ENCODE results near the gene HEXD.

Gene HEXD

DNA sequence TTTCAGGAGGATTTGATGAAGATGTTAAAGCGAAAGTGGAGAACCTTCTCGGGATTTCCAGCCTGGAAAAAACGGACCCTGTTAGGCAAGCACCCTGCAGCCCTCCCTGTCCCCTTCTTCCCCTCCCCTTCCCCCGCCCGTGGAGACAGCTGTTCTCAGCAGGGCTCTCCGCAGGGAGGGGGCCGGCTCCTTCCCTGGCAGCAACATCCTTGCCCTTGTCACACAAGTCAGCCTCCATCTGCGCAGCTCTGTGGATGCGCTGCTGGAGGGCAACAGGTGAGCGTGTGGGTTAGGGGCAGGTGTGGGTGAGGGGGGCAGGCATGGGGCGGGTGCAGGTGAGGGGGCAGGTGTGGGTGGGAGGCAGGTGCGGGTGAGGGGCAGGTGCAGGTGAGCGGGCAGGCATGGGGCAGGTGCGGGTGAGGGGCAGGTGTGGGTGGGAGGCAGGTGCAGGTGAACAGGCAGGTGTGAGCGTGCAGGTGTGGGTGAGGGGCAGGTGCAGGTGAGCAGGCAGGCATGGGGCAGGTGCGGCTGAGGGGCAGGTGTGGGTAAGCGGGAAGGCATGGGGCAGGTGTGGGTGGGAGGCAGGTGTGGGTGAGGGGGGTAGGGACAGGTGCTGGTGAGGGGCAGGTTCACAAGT lies 23.0 kb downstream of the HEXD start:
- no peaks in the 10 kb centered on the region for H3K9me3 ChIP-seq
- no peaks in the 10 kb centered on the region for H3K27me3 ChIP-seq
- H3K4me3 ChIP-seq: no peak overlapping the region
- no peak for DNase-seq
- H3K4me1 ChIP-seq: peaks cover 0 to 21% (median 9%) of the 10 kb centered on the region in 4 donors
- intact Hi-C loops (cut with DNase I; ENCODE audit: low total_unique reads): no loop called here
- no peak for TF ChIP-seq CTCF (IDR thresholded peaks at IDR 0.05)
- no peak overlapping the region for H3K27ac ChIP-seq
- peaks cover 0 to 83% (median 36%) of the 10 kb centered on the region in 3 donors for H3K36me3 ChIP-seq

DNA sequence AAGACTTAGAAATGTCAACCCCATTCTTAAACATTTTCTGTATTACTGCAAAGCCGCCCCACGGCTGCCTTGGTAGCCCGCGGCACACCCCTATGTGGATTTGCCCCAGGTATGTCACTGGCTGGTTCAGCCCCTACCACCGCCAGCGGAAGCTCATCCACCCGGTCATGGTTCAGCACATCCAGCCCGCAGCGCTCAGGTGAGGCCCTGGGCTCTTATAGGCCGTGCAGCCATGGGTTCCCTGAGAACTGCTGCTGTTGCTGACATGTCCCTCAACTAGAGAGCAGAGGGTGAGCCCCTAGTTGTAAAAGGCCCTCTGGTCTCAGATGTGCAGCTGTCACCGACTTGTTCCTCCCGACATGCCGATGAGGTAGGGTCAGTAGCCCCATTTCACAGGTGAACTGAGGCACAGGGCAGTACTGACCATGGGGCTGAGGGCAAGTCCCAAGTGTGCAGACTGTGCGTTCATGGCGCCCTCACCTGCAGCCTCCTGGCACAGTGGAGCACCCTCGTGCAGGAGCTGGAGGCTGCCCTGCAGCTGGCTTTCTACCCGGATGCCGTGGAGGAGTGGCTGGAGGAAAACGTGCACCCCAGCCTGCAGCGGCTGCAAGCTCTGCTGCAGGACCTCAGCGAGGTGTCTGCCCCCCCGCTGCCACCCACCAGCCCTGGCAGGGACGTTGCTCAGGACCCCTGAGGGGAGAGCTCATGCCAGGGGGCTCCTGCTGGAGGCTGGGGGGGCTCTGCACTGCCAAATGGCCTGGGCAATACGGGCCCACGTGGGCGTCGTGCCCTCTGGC lies 23.7 kb downstream of the HEXD start:
- no peak overlapping the region for H3K4me3 ChIP-seq
- no peaks in the 10 kb centered on the region for H3K9me3 ChIP-seq
- no peak for TF ChIP-seq CTCF (IDR thresholded peaks at IDR 0.05)
- H3K36me3 ChIP-seq: peaks cover 0 to 75% (median 31%) of the 10 kb centered on the region in 3 donors
- intact Hi-C loops (cut with DNase I; ENCODE audit: low total_unique reads): no loop called here
- DNase-seq: no peak
- H3K4me1 ChIP-seq: peaks cover 0 to 26% (median 9%) of the 10 kb centered on the region in 4 donors
- no peak overlapping the region for H3K27ac ChIP-seq
- no peaks in the 10 kb centered on the region for H3K27me3 ChIP-seq

DNA sequence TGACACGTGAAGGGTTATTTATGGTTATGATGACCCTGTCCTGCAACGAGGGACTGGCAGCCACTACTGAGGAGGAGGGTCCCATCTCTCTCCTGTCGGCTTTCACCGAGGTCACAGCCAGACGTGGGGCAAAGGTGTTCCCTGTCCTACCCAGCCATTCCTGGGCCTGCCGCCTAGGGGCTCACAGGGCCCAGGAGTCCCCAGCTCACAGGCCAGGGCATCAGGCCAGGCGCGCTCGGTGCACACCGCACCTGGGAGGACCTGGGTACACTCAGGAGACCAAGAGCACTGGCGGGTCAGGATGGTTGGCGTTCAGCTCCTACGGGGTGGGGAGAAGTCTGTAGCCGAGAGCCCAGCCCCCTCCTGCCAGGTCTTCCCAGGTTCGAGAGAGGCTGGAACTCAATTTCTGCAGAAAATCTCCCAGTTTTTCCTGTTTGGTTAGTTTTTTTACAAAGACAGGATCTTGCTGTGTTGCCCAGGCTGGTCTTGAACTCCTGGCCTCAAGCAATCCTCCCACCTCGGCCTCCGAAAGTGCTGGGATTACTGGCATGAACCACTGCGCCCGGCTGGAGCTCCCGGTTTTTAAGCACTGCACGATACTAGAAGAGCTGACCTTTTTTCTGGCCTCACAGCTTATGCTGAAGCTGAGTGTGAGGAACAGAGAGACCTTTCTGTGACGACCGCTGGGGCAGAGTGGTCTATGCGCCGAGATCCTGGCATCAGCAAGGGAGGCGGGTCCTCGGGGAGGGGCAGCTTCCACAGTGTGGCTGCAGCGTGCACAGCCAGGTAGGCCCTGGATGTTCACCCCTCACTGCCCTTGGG lies 24.7 kb downstream of the HEXD start:
- H3K27me3 ChIP-seq: no peaks in the 10 kb centered on the region
- H3K9me3 ChIP-seq: no peaks in the 10 kb centered on the region
- peaks cover 0 to 26% (median 9%) of the 10 kb centered on the region in 4 donors for H3K4me1 ChIP-seq
- H3K4me3 ChIP-seq: no peak overlapping the region
- no peak for DNase-seq
- intact Hi-C loops (cut with DNase I; ENCODE audit: low total_unique reads): no loop called here
- TF ChIP-seq CTCF (IDR thresholded peaks at IDR 0.05): no peak
- H3K27ac ChIP-seq: no peak overlapping the region
- H3K36me3 ChIP-seq: peaks cover 0 to 72% (median 26%) of the 10 kb centered on the region in 3 donors

- DNase-seq: no peak
- intact Hi-C loops (cut with DNase I; ENCODE audit: low total_unique reads): no loop called here
- Histone ChIP-seq H3K27ac (no peak overlapping the region), H3K4me3 (no peak overlapping the region), H3K36me3 (peaks cover 0 to 66% (median 26%) of the 10 kb centered on the region in 3 donors), H3K9me3 (no peaks in the 10 kb centered on the region), H3K4me1 (peaks cover 0 to 26% (median 9%) of the 10 kb centered on the region in 4 donors), H3K27me3 (no peaks in the 10 kb centered on the region)
- no peak for TF ChIP-seq CTCF (IDR thresholded peaks at IDR 0.05)
These were observed 25.5 kb downstream of the HEXD start for GRCh38 chr17:82443465-82444283.
